NCI-H526 treated with DMSO at 0.1 percent for 48 hours (cell line): ENCODE results near the gene CADM2.

Experiments
- DNase-seq: peaks from one replicate; lab custom pipeline; 2025; lab: John Stamatoyannopoulos, UW

The CADM2 gene

DNA sequence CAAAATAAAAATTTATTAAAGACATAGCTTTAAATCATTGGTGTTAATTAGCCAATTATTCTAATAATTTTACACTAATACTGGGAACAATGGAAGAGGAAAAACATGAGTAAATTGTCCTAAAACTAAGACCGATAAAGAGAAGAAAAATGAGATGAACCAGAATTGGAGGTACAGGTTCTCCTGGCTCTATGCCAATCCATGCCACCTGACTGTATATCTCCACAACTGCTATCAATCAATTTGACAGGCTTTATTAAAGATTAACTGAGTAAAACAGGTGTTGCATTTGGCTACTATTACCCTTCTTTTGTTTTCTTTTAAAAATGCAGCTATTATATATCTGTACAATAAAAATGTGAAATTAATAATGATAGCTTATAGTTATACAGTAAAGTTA, 850.0 kb downstream of the CADM2 start:
- no peak for DNase-seq

DNA sequence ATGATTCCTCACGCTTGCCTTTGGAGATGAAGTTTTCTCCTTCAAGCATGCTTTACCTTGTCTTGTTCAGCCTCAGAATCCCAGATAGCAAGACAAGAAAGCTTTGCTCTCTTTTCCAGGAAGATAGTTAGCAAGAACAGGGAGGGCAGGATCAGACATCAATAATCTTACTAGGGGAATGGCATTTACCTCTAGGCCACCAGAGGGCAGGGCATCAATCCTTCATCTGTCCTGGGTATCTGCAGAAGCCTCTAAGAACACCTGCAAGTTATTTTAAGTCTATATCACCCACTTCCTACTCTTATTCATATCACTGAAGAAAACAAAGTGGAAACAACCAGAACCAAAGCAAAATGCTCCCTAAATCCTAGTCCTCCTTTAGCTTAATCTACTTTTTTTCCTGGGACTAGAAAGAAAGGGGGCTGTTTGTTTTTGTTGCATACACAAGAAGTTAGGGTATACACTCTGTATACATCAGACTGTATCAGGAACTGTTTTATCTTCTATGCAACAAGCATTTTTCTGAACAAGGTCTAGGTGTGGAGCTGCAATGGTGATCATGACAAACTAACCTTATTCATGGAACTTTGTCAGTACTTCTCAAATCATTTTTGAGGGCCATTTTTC, 862.5 kb downstream of the CADM2 start:
- DNase-seq, result peak; percentile 20

DNA sequence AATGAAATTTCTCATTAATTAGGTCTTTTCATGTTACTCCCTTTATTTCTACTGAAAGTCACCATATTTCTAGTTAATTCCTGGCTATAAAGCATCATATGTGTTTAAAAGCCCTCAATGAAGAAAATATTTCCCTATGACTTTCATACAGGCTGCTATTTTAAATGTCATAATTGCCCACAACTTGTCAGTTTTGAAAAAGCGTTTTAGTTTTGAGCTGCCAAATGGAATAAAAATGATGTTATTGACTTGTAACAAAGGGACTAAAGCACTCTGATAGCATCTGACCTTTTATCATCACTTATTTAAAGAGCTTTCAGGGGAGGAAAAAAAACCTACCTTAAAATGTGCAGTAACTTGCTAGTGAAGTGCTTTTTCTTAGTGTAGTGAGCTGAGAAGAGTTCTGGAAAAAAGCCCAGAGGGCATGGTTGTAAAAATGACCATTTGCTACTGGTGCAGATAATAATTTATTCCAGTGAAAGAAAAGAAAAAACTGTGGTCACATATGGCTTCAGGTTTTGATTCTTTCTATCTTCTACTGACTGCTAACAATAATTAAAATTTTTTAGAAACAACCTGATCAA, 877.2 kb downstream of the CADM2 start:
- DNase-seq, result no peak

DNA sequence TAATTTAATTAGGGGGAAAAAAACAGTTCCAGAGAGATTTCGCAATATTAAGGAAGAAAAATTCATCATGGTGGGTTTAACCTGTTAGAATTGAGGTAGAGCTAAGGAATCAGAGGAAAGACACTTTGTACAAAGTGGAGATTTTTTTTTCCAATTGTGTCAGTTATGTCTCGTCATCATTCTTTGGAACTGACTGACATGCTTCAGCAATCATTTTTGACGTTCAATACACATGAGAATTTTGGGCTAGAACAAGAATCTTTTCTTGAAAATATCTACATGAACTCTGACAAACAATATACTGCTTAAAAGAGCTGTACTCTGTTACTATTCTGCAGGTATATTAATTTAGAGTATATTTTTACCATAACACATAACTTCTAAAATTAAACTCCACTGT, 878.6 kb downstream of the CADM2 start:
- DNase-seq, result no peak

DNA sequence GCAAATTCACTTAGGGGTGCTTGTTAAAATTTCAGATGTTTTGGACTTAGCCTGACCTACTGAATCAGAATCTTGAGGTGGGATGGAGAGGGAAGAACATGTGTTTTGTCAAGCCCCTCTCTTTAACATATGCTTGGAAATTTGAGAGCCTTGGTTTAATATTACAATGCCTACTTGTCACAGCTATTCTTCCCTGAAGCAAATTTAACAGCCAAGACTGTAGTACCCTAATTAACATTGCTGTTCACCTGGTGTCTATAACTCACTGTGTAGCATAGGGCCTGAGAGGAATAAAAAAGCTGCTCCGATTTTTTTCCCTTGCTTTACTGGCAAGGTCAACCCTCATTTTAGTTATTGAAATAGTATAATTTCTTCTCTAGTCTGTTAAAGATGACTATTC, 880.1 kb downstream of the CADM2 start:
- DNase-seq, result peak; percentile 18

DNA sequence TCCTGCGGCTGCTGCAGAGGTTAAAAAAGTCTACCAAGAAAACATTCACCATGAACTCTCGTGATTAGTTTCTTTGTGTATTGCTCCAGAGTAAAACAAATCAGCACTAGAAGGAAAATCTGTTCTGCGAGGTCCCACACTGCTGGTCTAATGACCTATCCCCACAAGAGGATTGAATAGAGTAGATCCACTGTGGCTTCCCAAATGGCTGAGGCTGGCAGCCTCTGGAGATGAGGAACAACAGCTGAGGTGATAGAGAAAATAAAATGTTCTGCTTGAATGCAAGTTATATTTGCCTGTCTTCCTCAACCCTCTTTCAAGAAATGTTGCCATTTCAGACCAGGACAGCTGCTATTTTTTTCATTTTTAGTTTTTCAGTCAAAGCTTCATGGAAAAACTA, 883.3 kb downstream of the CADM2 start:
- DNase-seq, result no peak

DNA sequence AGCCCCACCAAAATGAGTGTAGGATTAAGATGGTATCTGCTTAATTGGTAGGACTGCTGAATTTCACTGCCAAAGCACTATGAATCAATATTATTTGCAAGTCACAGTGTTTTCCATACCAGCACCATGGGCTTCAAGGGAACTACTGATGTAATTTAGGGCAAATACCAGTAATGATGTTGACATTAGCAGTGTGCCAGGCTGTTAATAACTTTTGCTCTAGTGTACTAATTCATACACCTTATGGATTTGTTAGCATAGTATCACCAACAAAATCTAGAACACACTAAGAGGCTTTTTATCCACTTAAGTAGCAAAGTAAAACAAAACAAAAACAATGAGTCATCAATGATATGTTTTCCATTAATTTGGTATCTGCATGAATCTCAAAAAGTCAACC, 888.2 kb downstream of the CADM2 start:
- no peak for DNase-seq

DNA sequence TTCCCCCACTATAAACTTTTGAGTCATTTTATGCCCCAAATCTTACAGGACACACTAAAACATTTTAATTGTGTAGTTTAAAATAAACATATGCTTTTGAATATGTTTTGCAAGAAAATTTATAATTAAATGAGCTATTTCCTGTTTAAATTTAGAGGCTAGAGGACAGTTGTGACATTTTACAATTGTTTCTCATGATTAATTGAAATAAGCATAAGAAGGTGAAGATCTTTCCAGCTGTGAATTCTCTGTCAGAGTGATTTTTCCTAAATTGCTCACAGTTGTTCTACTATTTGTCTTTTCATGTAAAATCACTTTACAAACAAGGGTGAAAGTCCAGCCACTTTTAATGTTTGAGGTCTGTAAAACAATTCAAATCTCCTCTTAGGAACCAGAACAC, 892.3 kb downstream of the CADM2 start:
- no peak for DNase-seq

DNA sequence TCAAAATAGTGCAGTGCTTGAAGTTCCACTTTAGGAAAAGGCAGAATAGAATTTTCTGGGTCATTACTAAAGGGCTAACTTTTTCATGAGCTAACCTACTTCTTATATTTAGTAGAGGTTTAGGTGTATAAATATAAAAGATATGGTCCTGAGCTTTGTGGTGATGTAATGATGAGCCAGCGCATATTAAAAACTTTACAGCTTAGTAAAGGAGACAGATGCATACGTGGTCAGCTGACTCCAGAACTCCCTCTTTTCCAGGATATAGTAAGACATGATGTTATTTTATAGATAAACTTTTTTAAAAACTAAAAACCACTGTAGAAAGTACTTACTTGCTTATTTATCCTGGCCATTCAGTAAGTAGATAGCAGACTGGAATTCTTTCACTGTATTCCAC, 895.0 kb downstream of the CADM2 start:
- no peak for DNase-seq

DNA sequence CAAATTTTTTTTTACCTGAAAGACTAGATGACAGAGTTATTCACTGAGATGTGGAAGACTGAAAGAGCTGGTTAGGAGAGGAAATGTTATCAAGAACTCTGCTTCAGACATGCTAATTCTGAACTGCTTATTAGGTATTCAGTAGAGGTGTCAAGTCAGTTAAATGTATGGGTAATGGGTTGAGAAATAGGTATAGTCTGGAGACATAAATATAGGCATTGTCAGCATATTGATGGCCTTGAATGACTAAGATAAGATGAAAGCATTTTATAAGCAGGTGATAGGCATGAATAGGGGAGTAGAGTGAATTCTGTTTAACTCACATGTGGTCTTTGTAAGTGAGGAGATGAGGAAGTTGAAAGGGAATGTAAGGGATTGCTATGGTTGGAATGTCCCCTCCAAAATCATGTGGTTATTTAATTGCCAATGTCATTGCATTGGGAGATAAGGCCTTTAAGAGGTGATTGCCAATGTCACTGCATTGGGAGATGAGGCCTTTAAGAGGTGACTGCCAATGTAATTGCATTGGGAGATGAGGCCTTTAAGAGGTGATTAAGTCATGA, 904.2 kb downstream of the CADM2 start:
- DNase-seq, result no peak

DNA sequence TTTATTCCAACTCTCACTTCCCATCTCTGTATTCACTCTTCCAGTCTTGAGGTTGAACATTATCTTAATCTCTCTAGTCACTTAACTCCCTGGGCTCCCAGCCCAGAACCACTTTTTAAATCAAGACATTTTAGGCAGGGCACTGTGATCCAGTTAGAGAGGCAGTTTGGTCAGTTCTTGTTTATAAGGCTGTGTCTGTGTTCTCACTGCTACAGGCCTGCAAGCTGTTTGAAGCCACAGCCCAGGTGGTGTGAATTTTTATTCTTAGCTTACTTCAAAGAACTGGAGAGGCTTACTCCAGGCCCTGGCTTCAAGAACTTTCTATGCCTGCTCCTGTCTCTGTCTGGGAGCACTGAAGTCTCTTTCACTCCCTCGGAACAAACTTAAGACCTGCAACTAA, 906.1 kb downstream of the CADM2 start:
- no peak for DNase-seq

DNA sequence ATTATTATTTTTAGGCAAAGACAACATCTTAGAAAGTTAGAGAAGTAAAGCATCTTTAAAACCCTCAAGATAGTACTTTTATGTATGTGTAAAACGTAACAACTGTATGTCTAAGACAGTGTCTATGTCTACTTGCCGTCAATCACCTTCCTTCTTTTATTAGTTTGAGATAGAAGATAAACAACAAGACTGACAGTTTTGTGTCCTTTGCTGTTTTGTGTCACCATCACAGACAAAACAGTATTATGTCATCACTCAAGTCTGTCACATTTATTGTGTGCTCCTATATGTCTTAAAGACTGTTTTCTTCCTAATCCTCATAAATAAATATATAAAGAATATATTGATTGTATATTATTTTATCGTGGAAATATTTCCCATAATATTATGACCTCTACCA, 908.3 kb downstream of the CADM2 start:
- no peak for DNase-seq

DNA sequence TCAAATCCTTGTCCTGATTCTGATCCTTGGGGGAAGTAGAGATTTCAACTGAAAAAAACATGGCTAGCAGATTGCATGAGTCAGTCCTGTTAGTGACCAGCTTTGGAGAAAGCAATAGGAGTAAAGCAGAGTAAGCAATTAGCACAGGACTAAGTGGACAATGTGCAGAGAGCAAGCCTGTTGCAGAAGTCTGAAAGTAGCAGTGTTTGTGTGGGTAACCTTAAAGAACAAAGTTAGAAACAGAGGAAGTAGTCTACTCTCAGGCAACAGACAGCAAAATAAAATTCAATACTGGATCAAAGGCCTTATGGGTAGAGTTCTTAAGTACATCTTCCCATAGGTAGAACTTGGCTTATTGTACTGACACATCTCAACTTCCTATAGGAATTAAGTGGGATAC, 916.8 kb downstream of the CADM2 start:
- no peak for DNase-seq

DNA sequence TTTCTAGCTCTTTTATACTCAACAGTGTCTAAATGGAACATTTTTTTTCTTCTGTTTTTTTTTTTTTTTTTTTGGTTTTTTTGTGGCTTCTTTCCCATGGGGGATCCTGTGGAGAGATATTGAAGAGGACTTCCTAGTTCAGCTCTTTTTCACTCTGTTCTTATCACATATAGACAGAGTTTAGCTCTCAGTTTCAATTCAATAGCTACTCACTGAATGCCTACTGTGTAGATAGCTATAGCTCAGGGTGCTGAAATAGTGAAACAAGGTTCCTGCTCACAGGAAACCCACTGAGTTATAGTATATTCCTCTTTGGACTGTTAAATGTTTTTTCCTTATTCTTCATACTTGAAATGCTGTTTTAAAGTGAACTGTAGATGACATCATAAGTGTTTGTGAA, 918.8 kb downstream of the CADM2 start:
- no peak for DNase-seq

DNA sequence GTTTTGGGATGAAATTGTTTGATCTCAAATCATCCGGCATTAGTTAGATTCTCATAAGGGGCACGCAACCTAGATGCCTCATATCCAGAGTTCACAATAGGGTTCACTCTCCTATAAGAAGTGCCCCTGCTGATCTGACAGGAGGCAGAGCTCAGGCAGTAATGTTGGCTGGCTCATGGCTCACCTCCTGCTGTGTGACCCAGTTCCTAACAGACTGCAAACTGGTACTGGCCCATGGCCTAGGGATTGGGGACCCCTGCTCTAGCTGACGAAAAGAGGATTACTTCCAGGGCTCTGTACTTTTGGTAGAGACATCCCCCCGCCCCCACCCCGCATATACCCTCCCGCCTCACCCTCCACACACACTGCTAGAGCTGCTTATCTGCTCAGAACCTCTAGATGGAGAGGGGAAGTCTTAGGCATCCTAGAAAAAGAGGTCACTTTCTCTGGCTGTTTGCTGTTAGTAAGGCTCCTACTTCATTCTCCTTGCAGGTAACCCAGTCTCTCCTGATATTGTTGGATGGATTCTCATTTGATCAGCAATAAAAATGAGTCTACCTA, 923.1 kb downstream of the CADM2 start:
- no peak for DNase-seq

DNA sequence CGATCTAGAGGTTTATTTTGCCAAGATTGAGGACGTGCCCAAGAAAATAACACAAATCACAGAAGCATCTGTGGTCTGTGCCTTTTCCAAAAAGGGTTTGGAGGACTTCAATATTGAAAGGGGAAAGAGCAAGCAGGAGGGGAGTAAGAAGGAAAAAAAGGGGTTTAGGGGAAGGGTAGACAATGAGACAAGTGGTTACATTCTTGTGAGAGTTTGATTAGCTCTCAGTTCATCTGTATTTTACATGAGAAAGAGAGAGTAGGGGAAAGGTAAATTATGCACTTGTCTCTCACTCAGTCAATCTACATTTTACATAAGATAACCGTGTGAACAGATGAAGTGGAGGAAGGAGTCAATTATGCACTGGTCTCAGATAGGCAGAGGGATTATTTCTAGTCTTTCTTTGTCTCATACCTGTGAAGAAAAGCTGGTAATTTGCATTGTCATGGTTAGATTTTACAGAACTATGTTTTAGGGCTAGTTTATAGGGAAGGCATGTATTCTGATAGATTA, 931.3 kb downstream of the CADM2 start:
- no peak for DNase-seq

DNA sequence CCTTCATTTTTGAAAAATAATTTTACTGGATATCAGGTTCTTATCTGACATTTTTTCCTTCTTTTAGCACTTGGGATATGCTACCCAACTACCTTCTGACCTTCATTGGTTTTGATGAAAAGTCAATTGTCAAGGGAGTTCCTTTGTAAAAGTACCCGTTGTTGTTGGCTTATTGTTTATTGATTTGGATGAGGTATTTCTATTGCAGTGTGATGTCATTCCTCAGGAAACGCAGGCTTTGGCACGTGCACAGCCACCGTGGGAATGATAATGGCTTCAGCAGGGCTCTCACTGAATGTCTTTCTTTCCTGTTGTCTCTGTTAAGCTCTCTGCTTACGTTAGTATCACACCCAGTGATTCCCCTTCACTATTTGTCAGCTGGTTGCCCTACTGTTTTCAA, 944.6 kb downstream of the CADM2 start:
- no peak for DNase-seq

DNA sequence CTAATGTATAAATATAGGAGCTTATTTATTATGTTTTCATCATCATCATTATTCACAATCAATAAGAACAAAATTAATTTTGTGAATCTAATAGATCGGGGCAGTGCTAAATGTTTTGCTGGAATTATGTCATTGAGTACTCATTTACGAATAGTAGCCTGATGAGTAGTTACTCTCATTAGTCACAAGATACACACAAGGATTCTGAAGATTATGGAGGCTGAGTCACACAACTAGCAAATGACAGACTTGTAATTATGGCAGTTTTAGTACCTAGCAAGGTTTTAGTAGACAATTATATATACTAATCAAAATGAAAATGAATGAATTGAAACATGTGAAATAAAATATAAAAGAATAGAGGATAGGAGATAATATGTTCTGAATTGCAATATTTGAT, 954.2 kb downstream of the CADM2 start:
- no peak for DNase-seq

DNA sequence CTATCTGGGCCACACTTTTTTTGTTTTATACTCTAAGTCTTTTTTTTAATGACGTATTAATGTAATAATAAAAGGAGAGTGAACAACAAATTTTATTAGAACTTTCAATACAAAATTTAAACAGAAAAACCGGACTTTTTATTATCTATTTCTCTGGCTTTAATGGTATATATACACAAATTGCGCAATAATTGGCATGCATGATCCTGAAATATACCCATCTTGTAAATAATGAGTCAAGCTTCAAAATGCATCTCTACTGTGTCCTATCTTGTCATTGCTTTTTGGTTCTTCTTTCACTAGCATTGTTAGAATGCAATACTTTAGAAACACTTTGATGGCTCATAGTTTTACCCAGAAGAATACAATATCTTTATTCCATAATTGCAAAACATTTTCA, 963.6 kb downstream of the CADM2 start:
- DNase-seq, result no peak

DNA sequence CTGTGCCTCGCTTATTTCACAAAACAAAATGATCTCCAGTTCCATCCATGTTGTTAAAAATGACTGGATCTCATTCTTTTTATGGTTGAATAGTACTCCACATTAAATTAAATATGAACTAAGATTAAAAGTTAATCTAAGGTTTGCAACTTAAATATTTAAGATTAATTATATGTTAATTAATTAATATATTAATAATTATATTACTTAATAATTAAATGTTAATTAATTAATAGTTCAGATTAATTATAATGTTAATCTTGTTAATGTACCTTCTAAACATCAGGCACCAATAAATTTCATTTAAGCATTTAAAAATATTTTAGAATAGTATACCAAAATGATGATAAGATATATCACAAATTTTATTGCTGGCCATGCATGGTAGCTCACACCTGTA, 971.9 kb downstream of the CADM2 start:
- no peak for DNase-seq

DNA sequence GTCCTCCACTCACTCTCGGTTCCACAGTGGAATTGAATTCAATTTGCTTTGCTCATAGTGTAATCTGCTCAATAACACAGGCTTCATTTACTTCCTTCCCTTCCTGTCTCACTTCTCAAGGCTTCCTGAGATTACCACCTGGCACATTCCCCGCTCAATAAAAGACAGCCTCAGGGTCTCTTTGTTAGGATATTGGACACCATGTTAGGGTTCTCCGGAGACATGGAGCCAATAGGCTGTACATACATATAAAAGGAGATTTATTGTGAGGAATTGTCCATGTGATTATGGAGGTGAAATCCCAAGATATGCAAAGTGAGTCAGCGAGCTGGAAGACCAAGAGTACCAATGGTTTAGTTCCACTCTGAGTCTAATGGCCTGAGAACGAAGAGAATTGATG, 974.5 kb downstream of the CADM2 start:
- no peak for DNase-seq

DNA sequence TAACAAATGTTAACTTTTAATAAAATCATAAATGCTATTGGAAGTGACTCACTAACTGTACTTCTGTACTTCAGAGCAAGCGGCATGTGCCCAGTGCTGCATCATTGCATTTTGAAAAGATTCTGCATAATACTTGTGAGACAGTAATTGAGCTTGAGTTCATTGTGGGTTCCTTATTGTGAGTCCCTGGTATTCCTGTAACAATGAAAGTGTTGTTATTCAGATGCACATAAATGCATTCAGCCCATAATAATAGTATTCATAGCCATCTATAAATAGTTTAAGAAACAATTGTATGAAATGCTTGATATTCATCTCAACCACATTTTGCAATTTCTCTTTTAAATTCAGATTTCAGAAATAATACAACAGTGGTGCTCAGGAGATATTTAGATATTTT, 976.4 kb downstream of the CADM2 start:
- no peak for DNase-seq

DNA sequence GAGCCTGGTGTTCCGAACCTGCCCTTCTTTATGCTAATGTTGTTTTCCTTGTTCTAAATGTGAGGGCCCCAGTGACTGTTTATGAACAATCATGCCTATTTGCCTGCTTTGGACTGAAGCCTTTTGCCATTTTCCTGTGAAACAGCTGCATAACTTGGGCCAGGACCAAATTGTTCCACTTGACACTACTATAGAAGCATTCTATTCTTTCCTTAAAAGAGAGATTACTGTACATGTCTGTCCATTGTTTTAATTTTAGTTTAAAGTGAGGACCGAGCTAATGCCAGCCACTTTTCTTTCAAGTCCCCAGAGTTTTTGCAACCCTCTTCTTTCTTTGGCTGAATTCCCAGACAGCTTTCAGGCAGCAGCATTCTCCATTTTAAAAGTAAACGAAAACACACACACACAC, 980.3 kb downstream of the CADM2 start:
- DNase-seq, result no peak

DNA sequence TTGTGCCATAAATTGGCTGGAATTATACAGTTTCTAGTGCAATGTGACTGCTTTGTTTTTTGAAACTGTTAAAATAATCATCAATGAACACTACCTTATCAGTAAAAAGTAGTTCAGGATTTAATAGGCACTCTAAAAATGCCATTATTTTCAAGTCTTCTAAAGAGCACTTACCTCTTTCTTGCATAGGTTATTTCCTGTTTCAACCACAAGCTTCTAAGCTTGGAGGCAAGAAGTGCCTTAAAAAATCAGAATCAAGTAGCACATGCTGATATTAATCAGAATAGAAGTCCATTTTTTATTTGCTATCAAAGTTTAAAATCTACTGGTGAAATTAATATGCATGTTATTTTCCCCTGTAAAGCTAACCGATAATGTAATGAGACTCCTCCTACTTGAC, 991.6 kb downstream of the CADM2 start:
- no peak for DNase-seq
